ENCODE results near the gene FLOT1. TPM values are rescaled to one million over a fixed set of nuclear protein-coding genes. Genes with fewer than 3 reads are reported as not detected.

Gene FLOT1
- total RNA-seq, 1 donor from 2014 or later, result 56.2 TPM

- DNase-seq (ENCODE audit: low read depth in 2 of 2), result peak; percentile 65 to 93
Observed at GRCh38 chr6:30747902-30748769, 5.6 kb upstream of the FLOT1 start.

- peak in 1 of 2 donors; percentile 81 for DNase-seq (ENCODE audit: low read depth in 2 of 2)
Observed at GRCh38 chr6:30747300-30747687, 4.8 kb upstream of the FLOT1 start.

GRCh38 chr6:30744054-30744805, 1.7 kb upstream of the FLOT1 start, which contains the start of gene IER3:
Gene IER3, minus strand, starts transcription at chr6:30744547. Its CDS starts 29 bp downstream, at chr6:30744518.
- DNase-seq (ENCODE audit: low read depth in 2 of 2), result peak; percentile 97 to 98

DNA sequence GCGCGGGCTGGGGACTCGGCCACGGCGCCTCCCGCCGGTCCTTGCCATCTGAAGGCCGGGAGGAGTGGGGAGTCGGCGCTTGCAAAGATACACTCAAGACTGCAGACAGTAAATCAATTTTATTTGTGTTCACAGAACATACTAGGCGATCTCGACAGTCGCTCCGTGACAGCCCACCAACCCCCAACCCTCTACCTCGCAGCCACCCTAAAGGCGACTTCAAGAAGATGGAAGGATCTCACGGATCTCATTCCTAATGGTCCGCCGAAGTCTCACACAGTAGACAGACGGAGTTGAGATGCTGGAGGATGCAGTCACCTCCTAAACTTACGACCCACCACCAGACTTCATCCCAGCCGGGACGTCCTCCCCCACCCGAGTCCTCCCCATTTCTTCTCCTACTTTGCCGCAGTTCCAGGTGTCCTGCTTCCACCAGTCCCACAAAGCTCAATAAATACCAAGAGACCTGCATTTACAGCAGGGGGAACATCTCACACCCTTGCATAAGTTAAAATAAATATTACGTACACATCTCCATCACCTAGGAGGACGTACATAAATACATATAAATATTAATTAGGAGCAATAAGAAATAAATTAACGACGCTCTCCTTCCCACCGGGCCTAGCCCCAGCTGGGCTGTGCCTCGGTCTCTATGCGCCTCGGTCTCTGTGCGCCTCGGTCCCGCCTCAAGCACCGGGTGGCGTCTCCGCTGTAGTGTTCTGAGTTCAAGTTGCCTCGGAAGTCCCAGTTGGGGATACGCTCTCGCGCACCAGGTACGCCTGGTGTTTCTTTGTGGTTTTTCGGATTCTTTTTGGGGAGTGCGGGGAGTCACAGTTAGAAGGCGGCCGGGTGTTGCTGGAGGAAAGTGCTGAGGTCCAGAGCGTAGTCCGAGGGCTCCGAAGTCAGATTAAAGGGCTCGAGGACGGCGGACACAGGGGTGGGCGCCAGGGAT, 889 bp upstream of the FLOT1 start:
- peak in 1 of 2 donors; percentile 49 for DNase-seq (ENCODE audit: low read depth in 2 of 2)

GRCh38 chr6:30741789-30742315, 635 bp downstream of the FLOT1 start:
- peak in 1 of 2 donors; percentile 81 for DNase-seq (ENCODE audit: low read depth in 2 of 2)

DNA sequence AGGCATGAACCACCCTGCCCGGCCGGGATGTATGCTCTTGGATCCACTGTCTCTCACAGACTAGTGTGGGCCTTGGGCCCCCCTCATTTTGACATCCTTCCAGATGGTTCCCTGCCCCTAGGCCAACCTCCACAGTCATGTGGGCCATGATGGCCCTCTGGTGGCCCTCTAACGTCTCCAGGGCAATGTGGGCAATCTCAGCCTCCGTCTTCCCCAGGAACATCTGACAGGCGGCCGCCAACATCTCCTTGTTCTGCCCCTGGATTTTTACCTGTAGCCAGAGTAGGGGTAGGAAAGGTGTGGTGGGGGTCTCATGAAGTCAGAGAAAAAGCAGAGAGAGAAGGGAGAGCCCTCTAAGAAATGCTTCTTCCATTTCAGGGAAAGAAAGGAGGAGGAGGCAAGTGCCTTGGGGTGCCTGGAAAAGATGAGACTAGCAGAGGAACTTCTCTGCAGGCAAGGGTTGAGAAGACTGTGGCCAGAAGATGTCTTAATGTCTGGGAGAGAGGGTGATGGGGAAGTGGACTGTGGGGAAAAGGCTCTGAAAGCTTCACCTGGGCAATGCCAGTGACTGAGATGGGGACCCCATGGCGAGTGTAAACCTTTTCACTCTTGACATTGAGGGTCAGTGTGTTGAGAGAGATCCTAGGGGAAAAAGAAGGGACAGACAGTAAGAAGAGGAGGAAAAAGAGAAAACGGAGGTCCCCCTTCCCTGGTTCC, 1.3 kb downstream of the FLOT1 start:
- no peak for DNase-seq (ENCODE audit: low read depth in 2 of 2)

DNA sequence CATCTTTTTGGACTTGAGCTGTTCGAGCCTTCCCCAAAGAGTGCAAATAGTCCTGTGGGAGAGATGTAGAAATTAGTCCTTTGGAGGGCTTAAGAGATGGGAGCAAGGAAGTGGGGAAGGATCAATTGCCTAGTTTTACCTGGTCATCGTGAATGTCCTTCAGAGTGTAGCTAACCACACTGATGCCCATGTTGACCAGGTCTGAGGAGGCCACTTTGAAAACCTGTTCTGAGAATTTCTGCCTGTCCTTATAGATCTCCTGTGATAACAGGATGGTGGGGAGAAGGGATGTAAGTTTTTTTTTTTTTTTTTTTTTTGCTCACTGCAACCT, 2.0 kb downstream of the FLOT1 start:
- DNase-seq (ENCODE audit: low read depth in 2 of 2), result no peak

- DNase-seq (ENCODE audit: low read depth in 2 of 2), result no peak
Observed at GRCh38 chr6:30738532-30738931, 4.0 kb downstream of the FLOT1 start.

- no peak for DNase-seq (ENCODE audit: low read depth in 2 of 2)
Observed at GRCh38 chr6:30735668-30736314, 6.7 kb downstream of the FLOT1 start.

DNA sequence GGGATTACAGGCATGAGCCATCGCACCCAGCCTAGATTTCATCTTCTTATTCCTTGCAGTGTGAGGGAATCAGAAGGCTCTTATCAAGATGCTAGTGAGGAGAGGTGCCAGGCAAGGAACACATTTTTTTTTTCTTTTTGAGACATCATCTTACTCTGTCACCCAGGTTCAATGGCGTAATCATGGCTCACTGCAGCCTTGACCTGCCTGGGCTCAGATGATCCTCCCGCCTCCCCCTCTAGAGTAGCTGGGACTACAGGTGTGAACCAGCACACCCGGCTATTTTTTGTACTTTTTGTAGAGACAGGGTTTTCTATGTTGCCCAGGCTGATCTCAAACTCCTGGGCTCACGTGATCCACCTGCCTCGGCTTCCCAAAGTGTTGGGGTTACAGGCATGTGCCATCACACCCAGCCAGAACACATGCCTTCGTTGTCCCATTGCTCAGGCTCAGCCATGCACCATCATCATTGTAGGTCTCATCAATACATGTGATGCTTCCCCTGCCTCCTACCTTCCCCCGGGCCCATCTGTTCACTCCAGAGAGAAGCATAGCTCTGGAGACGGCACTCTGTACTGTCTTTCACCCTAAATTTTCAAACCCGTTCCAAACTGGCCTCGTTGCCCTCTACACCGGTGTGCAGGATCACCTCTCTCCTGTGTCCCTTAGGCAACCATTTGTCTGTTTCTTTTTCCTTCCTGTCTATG, 10.1 kb downstream of the FLOT1 start:
- DNase-seq (ENCODE audit: low read depth in 2 of 2), result no peak

DNA sequence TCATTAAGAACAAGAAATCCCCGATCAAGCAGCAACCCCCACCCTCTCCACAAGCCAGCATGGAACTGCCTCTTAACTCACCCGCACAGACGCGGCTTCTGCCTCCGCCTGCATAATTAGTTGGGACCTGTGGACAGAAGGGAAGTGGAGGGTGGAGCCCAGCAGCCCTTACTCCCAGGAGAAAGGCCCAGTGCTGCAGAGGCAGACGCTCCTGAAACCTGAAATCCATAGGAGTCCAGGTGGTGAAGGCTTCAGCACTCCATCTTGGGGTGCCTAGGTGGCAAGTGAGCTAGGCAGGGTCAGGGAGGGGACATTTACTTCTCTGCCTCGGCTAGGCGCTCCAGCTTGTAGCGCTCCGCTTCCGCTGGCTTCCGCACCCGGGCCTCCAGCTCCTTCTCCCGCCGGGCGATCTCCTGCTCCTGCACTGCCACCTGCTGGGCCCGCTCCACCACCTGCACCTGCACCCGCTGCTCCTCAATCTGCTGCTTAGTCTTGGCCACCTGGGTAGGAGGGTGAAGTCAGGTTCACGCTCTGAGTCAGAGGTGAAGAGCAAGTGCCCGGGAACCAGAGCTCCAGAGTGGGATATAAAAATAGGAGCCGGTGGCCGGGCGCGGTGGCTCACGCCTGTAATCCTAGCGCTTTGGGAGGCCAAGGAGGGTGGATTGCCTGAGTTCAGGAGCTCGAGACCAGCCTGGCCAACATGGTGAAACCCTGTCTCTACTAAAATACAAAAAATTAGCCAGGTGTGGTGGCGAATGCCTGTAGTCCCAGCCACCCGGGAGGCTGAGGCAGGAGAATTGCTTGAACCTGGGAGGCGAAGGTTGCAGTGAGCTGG, 11.7 kb downstream of the FLOT1 start:
- peak; percentile 81 to 85 for DNase-seq (ENCODE audit: low read depth in 2 of 2)

GRCh38 chr6:30727920-30728553, 14.4 kb downstream of the FLOT1 start:
- DNase-seq (ENCODE audit: low read depth in 2 of 2), result peak in 1 of 2 donors; percentile 46

GRCh38 chr6:30726506-30727413, 15.7 kb downstream of the FLOT1 start:
- no peak for DNase-seq (ENCODE audit: low read depth in 2 of 2)

DNA sequence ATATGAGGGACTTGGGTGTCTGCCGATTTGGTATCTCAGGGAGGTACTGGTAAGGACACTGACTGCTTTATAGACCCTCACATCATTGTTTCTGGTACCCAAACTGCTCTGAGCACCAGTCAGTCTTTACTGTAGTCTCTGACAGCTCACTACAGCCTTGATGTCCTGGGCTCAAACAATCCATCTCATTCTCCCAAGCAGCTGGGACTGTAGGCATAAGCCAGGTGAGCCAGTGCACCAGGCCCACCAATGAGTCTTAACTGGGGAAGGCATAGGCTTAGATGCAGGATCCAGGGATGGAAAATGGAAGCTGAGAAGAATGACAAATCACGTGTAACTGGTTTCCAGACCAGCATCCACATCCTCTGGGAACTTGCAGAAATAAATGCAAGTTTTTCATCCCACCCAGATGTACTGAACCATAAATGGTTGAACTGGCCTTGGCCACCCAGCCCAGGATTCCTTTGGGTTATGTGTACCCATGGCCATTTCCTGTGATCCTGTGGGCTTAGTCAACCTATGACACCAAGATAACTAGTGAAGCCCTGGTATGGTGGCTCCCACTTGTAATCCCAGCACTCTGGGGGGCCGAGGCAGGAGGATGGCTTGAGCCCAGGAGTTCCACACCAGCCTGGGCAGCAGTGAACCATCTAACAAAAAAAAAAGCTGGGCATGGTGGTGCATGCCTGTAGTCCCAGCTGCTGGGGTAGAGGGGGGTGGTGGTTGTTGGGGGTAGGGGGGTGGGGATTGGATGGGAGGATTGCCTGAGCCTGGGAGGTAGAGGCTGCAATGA, 16.6 kb downstream of the FLOT1 start:
- no peak for DNase-seq (ENCODE audit: low read depth in 2 of 2)

DNA sequence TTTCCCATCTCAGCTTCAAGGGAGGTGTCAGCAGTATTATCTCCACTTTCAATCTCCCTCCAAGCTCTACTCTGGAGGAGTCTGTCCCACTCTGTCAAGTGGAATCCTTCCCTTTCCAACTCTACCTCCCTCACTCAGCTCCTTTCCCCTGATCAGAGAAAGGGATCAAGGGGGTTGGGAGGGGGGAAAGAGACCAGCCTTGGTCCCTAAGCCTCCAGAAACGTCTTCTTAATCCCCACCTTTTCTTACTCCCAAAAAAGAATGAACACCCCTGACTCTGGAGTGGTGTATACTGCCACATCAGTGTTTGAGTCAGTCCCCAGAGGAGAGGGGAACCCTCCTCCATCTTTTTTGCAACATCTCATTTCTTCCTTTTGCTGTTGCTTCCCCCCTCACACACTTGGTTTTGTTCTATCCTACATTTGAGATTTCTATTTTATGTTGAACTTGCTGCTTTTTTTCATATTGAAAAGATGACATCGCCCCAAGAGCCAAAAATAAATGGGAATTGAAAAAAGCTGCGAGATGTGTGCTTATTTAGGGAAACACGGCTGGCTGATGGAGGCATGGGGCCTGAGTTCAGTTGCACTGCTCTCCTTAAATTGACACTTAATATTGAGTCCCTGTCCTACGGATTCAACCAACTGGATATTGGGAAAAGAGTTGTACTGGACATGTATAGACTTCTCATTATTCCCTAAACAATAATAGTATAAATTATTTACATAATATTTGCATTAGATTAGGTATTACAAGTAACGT, 17.4 kb downstream of the FLOT1 start:
- no peak for DNase-seq (ENCODE audit: low read depth in 2 of 2)

All from lung microvascular endothelial cell (primary cell).